ENCODE measurements around the gene NMUR2.

Gene NMUR2

GRCh38 chr5:152367554-152367953, 37.5 kb downstream of the NMUR2 start:
- no peak for DNase-seq

GRCh38 chr5:152366716-152367115, 38.4 kb downstream of the NMUR2 start:
- DNase-seq, result no peak

- DNase-seq, result peak; percentile 10
Observed at GRCh38 chr5:152364899-152365298, 40.2 kb downstream of the NMUR2 start.

- DNase-seq, result no peak
Observed at GRCh38 chr5:152364172-152364571, 40.9 kb downstream of the NMUR2 start.

GRCh38 chr5:152358861-152359568, 46.1 kb downstream of the NMUR2 start:
- DNase-seq, result no peak

DNA sequence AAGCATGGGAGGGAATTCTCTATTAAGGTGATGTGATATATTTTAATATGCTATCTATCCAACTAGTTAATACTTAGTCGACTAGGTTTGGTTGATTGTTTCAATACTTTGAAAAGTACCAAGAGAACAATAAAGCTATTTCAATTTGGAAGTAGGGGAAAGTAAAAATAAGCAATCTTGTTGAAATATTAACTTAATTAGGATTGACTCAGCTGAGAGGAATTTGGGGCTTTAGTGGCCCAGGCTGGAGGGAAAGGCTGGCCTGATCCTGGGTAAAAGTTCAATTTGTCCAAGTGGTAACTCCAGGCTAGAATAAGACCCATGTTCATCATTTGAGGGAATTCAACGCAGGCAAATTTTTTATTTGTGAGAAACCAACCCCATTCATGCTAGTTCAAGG, 48.6 kb downstream of the NMUR2 start:
- DNase-seq, result no peak

DNA sequence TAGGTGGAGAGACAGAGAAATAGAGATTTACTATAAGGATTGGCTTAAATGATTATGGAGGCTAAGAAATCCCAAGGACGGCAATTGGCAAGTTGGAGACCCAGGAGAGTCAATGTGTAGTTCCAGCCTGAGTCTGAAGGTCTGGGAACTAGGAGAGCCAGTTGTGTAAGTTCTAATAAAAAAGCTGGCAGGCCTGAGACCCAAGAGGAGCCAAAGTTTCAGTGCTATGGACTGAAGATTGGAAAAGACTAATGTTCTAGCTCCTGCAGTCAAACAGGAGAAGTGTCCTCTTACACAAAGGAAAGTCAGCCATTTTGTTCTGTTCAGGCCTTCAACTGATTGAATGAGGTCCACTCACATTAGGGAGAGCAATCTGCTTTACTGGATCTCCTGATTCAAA, 50.0 kb downstream of the NMUR2 start:
- DNase-seq, result no peak

GRCh38 chr5:152353001-152353400, 52.1 kb downstream of the NMUR2 start:
- no peak for DNase-seq

GRCh38 chr5:152349683-152350526, 55.2 kb downstream of the NMUR2 start:
- peak; percentile 87 for DNase-seq
